GM12878 (cell line): Measurements from ENCODE around the gene MTA3.

Experiments used
- BRCA1 ChIP-seq: IDR thresholded peaks from 2 replicates; pipeline ENCODE4 v1.6.1; 2011; ENCODE audit warnings: low read depth, low read length, improper control_type of control experiment
- CBX5 ChIP-seq: sonication (generic); IDR thresholded peaks from 2 replicates; pipeline ENCODE4 v1.6.1; 2016; ENCODE audit warnings: low read depth, moderate library complexity, mild to moderate bottlenecking, inconsistent platforms
- POLR2A ChIP-seq: IDR thresholded peaks from 2 replicates; pipeline ENCODE4 v1.6.1; 2011; ENCODE audit warnings: low read depth, mild to moderate bottlenecking, low read length
- STAT1 ChIP-seq: fragments of 450-650 bp; conservative IDR thresholded peaks from 2 replicates; pipeline ENCODE4 v1.6.1; 2014; ENCODE audit warnings: antibody characterized with exemption, mild to moderate bottlenecking
- TF ChIP-seq, protein P1 (sequence below): fragments of 450-650 bp; formaldehyde crosslinking; IDR thresholded peaks from 2 replicates; pipeline ENCODE4 v1.4.0; 2020; ENCODE audit warnings: mild to moderate bottlenecking, moderate library complexity
- TF ChIP-seq, protein P2 (sequence below), 3 experiments: IDR thresholded peaks in 2 of 3; conservative IDR thresholded peaks in 1 of 3; 2 replicates each; pipeline ENCODE4 v1.5.1; 2011; ENCODE audit warnings: low read depth in 3 of 3, low read length in 3 of 3, mild to moderate bottlenecking in 3 of 3, control low read depth in 2 of 3, moderate library complexity in 2 of 3, inconsistent platforms in 1 of 3, mixed read lengths in 1 of 3; ENCODE audit not compliant: control insufficient read depth in 2 of 3, insufficient read depth in 1 of 3; ENCODE audit errors: extremely low read depth in 1 of 3

DNA sequence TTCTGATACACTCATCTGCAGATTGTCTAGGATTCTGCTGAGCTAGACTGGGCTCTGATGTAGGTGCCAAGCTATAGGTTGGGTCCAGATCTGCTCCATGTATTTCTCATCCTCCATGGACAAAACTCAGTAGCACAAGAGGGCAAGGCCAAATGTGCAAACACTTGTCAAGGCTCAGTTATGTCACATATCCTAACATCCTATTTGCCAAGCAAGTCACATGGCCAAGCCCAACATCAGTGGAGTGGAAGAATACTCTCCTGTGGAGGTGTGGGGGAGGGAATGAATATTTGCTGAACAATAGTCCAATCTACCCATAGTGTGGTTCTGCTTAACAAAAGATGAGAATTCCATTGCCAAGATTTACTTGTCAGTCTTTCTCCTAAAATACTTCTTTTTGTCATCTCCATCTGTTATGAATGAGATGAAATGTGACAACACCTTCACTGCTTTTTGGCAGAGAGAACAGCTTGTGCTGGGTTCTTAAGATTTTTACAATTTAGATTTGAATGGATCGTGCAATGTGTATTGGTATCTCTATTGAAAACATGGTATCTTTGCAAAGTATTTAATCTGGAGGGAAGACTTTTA lies 105.7 kb downstream of the MTA3 start:
- TF ChIP-seq, protein P1, sequence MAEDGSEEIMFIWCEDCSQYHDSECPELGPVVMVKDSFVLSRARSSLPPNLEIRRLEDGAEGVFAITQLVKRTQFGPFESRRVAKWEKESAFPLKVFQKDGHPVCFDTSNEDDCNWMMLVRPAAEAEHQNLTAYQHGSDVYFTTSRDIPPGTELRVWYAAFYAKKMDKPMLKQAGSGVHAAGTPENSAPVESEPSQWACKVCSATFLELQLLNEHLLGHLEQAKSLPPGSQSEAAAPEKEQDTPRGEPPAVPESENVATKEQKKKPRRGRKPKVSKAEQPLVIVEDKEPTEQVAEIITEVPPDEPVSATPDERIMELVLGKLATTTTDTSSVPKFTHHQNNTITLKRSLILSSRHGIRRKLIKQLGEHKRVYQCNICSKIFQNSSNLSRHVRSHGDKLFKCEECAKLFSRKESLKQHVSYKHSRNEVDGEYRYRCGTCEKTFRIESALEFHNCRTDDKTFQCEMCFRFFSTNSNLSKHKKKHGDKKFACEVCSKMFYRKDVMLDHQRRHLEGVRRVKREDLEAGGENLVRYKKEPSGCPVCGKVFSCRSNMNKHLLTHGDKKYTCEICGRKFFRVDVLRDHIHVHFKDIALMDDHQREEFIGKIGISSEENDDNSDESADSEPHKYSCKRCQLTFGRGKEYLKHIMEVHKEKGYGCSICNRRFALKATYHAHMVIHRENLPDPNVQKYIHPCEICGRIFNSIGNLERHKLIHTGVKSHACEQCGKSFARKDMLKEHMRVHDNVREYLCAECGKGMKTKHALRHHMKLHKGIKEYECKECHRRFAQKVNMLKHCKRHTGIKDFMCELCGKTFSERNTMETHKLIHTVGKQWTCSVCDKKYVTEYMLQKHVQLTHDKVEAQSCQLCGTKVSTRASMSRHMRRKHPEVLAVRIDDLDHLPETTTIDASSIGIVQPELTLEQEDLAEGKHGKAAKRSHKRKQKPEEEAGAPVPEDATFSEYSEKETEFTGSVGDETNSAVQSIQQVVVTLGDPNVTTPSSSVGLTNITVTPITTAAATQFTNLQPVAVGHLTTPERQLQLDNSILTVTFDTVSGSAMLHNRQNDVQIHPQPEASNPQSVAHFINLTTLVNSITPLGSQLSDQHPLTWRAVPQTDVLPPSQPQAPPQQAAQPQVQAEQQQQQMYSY, result no peak
- TF ChIP-seq, protein P2, sequence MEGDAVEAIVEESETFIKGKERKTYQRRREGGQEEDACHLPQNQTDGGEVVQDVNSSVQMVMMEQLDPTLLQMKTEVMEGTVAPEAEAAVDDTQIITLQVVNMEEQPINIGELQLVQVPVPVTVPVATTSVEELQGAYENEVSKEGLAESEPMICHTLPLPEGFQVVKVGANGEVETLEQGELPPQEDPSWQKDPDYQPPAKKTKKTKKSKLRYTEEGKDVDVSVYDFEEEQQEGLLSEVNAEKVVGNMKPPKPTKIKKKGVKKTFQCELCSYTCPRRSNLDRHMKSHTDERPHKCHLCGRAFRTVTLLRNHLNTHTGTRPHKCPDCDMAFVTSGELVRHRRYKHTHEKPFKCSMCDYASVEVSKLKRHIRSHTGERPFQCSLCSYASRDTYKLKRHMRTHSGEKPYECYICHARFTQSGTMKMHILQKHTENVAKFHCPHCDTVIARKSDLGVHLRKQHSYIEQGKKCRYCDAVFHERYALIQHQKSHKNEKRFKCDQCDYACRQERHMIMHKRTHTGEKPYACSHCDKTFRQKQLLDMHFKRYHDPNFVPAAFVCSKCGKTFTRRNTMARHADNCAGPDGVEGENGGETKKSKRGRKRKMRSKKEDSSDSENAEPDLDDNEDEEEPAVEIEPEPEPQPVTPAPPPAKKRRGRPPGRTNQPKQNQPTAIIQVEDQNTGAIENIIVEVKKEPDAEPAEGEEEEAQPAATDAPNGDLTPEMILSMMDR (IDR thresholded peaks at IDR 0.05 in 2 of 3, conservative IDR thresholded peaks at IDR 0.05 in 1 of 3; ENCODE audit: control insufficient read depth in 2 of 3, extremely low read depth in 1 of 3, insufficient read depth in 1 of 3, low read depth in 3 of 3, low read length in 3 of 3), result no peak
- TF ChIP-seq BRCA1, result no peak
- TF ChIP-seq CBX5, result no peak
- TF ChIP-seq POLR2A, result no peak
- TF ChIP-seq STAT1, result no peak
